ENCODE results near the gene FMO3. TPM values are rescaled to one million over a fixed set of nuclear protein-coding genes. Genes with fewer than 3 reads are reported as not detected.
A peak's percentile ranks its signal among the peaks of the same experiment; 100 is the strongest.

FMO3 gene
- total RNA-seq, 4 donors from 2014 or later, result 2.9 to 6.3 (median 5.8) TPM

GRCh38 chr1:171084870-171085269, 5.8 kb upstream of the FMO3 start:
- DNase-seq (ENCODE audit: extremely low spot score), result no peak
- intact Hi-C loops (cut with DNase I), result loop anchor here (5.0 to 10.0 kb wide), 2 partner anchors 102 to 230 kb away; partner anchors contain the start of genes FMO2 and FMO4
- Histone ChIP-seq H3K27me3 (no peaks in the 10 kb centered on the region), H3K4me1 (peaks cover 9 to 14% (median 11%) of the 10 kb centered on the region in 4 donors), H3K9me3 (no peaks in the 10 kb centered on the region), H3K27ac (replicated peaks in 1 of 4) (no peak overlapping the region), H3K36me3 (no peaks in the 10 kb centered on the region), H3K4me3 (no peak overlapping the region)
- TF ChIP-seq POLR2AphosphoS5 (IDR thresholded peaks at IDR 0.05) (no peak), EP300 (IDR thresholded peaks at IDR 0.05) (no peak), POLR2A (IDR thresholded peaks at IDR 0.05; ENCODE audit: low read depth) (no peak), CTCF (IDR thresholded peaks at IDR 0.05) (no peak)
- WGBS, result 89% methylated on average over 2 of the region's 2 CpGs

- Histone ChIP-seq H3K9me3 (no peaks in the 10 kb centered on the region), H3K27me3 (no peaks in the 10 kb centered on the region), H3K27ac (replicated peaks in 1 of 4) (no peak overlapping the region), H3K4me1 (peaks cover 0 to 6% (median 0%) of the 10 kb centered on the region in 4 donors), H3K4me3 (no peak overlapping the region), H3K36me3 (no peaks in the 10 kb centered on the region)
- no peak for DNase-seq (ENCODE audit: extremely low spot score)
- intact Hi-C loops (cut with DNase I), result loop anchor here (10.0 kb wide), 1 partner anchor 227 kb away; the partner anchor contains the start of gene FMO4
- TF ChIP-seq POLR2AphosphoS5 (IDR thresholded peaks at IDR 0.05), result no peak
- no peak for TF ChIP-seq CTCF (IDR thresholded peaks at IDR 0.05)
- no peak for TF ChIP-seq POLR2A (IDR thresholded peaks at IDR 0.05; ENCODE audit: low read depth)
- TF ChIP-seq EP300 (IDR thresholded peaks at IDR 0.05), result no peak
Measured at GRCh38 chr1:171087896-171088295, 2.8 kb upstream of the FMO3 start.

- TF ChIP-seq EP300 (IDR thresholded peaks at IDR 0.05) (no peak), POLR2AphosphoS5 (IDR thresholded peaks at IDR 0.05) (no peak), POLR2A (IDR thresholded peaks at IDR 0.05; ENCODE audit: low read depth) (no peak), CTCF (IDR thresholded peaks at IDR 0.05) (no peak)
- WGBS, result 80% methylated on average over 1 of the region's 1 CpG
Measured at GRCh38 chr1:171103862-171104261, 13.2 kb downstream of the FMO3 start.

GRCh38 chr1:171107262-171107940, 16.7 kb downstream of the FMO3 start:
- H3K36me3 ChIP-seq, result no peaks in the 10 kb centered on the region
- WGBS, result 76% methylated on average over 3 of the region's 3 CpGs
- H3K4me3 ChIP-seq, result no peak overlapping the region
- no peak for TF ChIP-seq EP300 (IDR thresholded peaks at IDR 0.05)
- TF ChIP-seq CTCF (IDR thresholded peaks at IDR 0.05), result peak in 1 of 3 experiments; percentile 13
- TF ChIP-seq POLR2AphosphoS5 (IDR thresholded peaks at IDR 0.05), result no peak
- no peak for TF ChIP-seq POLR2A (IDR thresholded peaks at IDR 0.05; ENCODE audit: low read depth)
- peak overlapping the region in 2 of 4 donors; percentile 15 to 40 for H3K27ac ChIP-seq (replicated peaks in 1 of 4)
- H3K27me3 ChIP-seq, result no peaks in the 10 kb centered on the region
- H3K4me1 ChIP-seq, result peaks cover 0 to 24% (median 2%) of the 10 kb centered on the region in 4 donors
- intact Hi-C loops (cut with DNase I), result no loop called here
- H3K9me3 ChIP-seq, result no peaks in the 10 kb centered on the region
- no peak for DNase-seq (ENCODE audit: extremely low spot score)

More at GRCh38 chr1:171103862-171104261, 13.2 kb downstream of the FMO3 start:
- Histone ChIP-seq H3K9me3 (no peaks in the 10 kb centered on the region), H3K27ac (replicated peaks in 1 of 4) (no peak overlapping the region), H3K27me3 (no peaks in the 10 kb centered on the region), H3K36me3 (no peaks in the 10 kb centered on the region), H3K4me1 (peaks cover 0 to 16% (median 2%) of the 10 kb centered on the region in 4 donors), H3K4me3 (no peak overlapping the region)
- intact Hi-C loops (cut with DNase I), result no loop called here
- no peak for DNase-seq (ENCODE audit: extremely low spot score)
